GM12878 (cell line): ENCODE results near the gene PARD6B. TPM values are rescaled to one million over a fixed set of nuclear protein-coding genes. Genes with fewer than 3 reads are reported as not detected.

Experiments used
- ASH2L ChIP-seq: fragments of 300-600, 200-600 bp; sonication (generic); IDR thresholded peaks from 2 replicates; pipeline ENCODE4 v1.6.1; 2017; ENCODE audit warnings: low read depth, mild to moderate bottlenecking, borderline replicate concordance
- ATF3 ChIP-seq: IDR thresholded peaks from 2 replicates; pipeline ENCODE4 v1.6.1; 2011; ENCODE audit warnings: low read depth, mild to moderate bottlenecking, low read length, moderate library complexity, borderline replicate concordance; ENCODE audit errors: extremely low read depth
- CBFB ChIP-seq: IDR thresholded peaks from 2 replicates; pipeline ENCODE4 v1.6.1; 2016; ENCODE audit warnings: antibody characterized with exemption, low read depth
- CHD1 ChIP-seq: IDR thresholded peaks from 2 replicates; pipeline ENCODE4 v1.6.1; 2012; ENCODE audit warnings: low read depth, low read length, improper control_type of control experiment
- CUX1 ChIP-seq: IDR thresholded peaks from 2 replicates; pipeline ENCODE4 v1.6.1; 2012; ENCODE audit warnings: improper control_type of control experiment, low read depth, low read length; ENCODE audit not compliant: insufficient replicate concordance
- GABPA ChIP-seq: IDR thresholded peaks from 2 replicates; pipeline ENCODE4 v1.6.1; 2014; ENCODE audit warnings: antibody characterized with exemption, low read depth, mild to moderate bottlenecking, inconsistent platforms
- GATAD2B ChIP-seq: fragments of 450-650 bp; conservative IDR thresholded peaks from 2 replicates; pipeline ENCODE4 v1.6.1; 2017; ENCODE audit warnings: low read depth, mild to moderate bottlenecking, moderate library complexity
- IKZF1 ChIP-seq: fragments of 450-650 bp; conservative IDR thresholded peaks from 2 replicates; pipeline ENCODE4 v1.6.1; 2017; ENCODE audit warnings: antibody characterized with exemption, mild to moderate bottlenecking
- IRF4 ChIP-seq: IDR thresholded peaks from 2 replicates; pipeline ENCODE4 v1.6.1; 2011; ENCODE audit warnings: low read depth, low read length
- NBN ChIP-seq: fragments of 450-650 bp; IDR thresholded peaks from 2 replicates; pipeline ENCODE4 v1.6.1; 2016
- PAX5 ChIP-seq: IDR thresholded peaks from 2 replicates; pipeline ENCODE4 v1.6.1; 2011; ENCODE audit warnings: low read depth, low read length, borderline replicate concordance
- PAX8 ChIP-seq: fragments of 450-650 bp; IDR thresholded peaks from 2 replicates; pipeline ENCODE4 v1.6.1; 2017; ENCODE audit warnings: mild to moderate bottlenecking, moderate library complexity
- POU2F2 ChIP-seq: IDR thresholded peaks from 3 replicates; pipeline ENCODE4 v1.6.1; 2011; ENCODE audit warnings: low read depth, mild to moderate bottlenecking, low read length, borderline replicate concordance
- RAD21 ChIP-seq: IDR thresholded peaks from 2 replicates; pipeline ENCODE4 v1.6.1; 2011; ENCODE audit warnings: mild to moderate bottlenecking, low read depth, low read length, moderate library complexity; ENCODE audit not compliant: insufficient read depth
- SKIL ChIP-seq: fragments of 450-650 bp; IDR thresholded peaks from 2 replicates; pipeline ENCODE4 v1.6.1; 2017; ENCODE audit warnings: mild to moderate bottlenecking, low read depth, inconsistent platforms; ENCODE audit not compliant: poor library complexity, severe bottlenecking
- SUPT20H ChIP-seq: IDR thresholded peaks from 2 replicates; pipeline ENCODE4 v1.6.1; 2011; ENCODE audit warnings: low read depth, mild to moderate bottlenecking, low read length, moderate library complexity, borderline replicate concordance; ENCODE audit not compliant: control insufficient read depth
- ZNF217 ChIP-seq: fragments of 450-650 bp; IDR thresholded peaks from 2 replicates; pipeline ENCODE4 v1.6.1; 2017; ENCODE audit warnings: antibody characterized with exemption, mild to moderate bottlenecking
- polyA plus RNA-seq, 11 experiments: library from polyadenylated mRNA; depleted of rRNA in 4 of 11; unstranded in 6 of 11; stranded (reverse) in 5 of 11; fragments of >200 nt; fragmentation: Nextera tagmentation in 4 of 11; fragmentation: Illumina TruSeq in 1 of 11; extraction: Ambion mirVana in 4 of 11; extraction: Trizol in 1 of 11; gene quantifications; 1 replicate in 1 of 11; 2 replicates in 10 of 11; pipeline versions ENCODE4 v1.2.1 to v1.2.3, GENCODE V29; 2011 to 2016; ENCODE audit warnings: inconsistent platforms in 2 of 11, missing spikeins in 2 of 11, low read depth in 1 of 11
- total RNA-seq, 4 experiments: library from RNA; depleted of rRNA in 3 of 4; stranded (reverse); fragments of >200 nt in 3 of 4; fragmentation: Illumina TruSeq in 1 of 4; extraction: Trizol in 1 of 4; gene quantifications; 2 replicates each; pipeline versions ENCODE4 v1.2.1 to v1.2.3, GENCODE V29; 2013 to 2021
- TF ChIP-seq, protein P1 (sequence below): fragments of 450-650 bp; IDR thresholded peaks from 2 replicates; pipeline ENCODE4 v1.6.1; 2016; ENCODE audit warnings: mild to moderate bottlenecking, moderate library complexity, borderline replicate concordance

PARD6B gene
- total and polyA plus RNA-seq, 10 of the 15 experiments (the other 5 are each of a cell fraction or from before 2014, with no cell fraction given), result 0.57 to 4.7 (median 2.0) TPM

GRCh38 chr20:50799890-50800550 is 68.6 kb downstream of the PARD6B start (continued):
- TF ChIP-seq CHD1, result no peak
- TF ChIP-seq CBFB, result no peak
- no peak for TF ChIP-seq SUPT20H
- 0 out of 2 replicates have a peak, but pooled peaks have one; percentile 8 for TF ChIP-seq ASH2L
- no peak for TF ChIP-seq IKZF1
- TF ChIP-seq IRF4, result 0 out of 2 replicates have a peak, but pooled peaks have one; percentile 43
- no peak for TF ChIP-seq GATAD2B
- TF ChIP-seq NBN, result 0 out of 2 replicates have a peak, but pooled peaks have one; percentile 18
- TF ChIP-seq, protein P1, sequence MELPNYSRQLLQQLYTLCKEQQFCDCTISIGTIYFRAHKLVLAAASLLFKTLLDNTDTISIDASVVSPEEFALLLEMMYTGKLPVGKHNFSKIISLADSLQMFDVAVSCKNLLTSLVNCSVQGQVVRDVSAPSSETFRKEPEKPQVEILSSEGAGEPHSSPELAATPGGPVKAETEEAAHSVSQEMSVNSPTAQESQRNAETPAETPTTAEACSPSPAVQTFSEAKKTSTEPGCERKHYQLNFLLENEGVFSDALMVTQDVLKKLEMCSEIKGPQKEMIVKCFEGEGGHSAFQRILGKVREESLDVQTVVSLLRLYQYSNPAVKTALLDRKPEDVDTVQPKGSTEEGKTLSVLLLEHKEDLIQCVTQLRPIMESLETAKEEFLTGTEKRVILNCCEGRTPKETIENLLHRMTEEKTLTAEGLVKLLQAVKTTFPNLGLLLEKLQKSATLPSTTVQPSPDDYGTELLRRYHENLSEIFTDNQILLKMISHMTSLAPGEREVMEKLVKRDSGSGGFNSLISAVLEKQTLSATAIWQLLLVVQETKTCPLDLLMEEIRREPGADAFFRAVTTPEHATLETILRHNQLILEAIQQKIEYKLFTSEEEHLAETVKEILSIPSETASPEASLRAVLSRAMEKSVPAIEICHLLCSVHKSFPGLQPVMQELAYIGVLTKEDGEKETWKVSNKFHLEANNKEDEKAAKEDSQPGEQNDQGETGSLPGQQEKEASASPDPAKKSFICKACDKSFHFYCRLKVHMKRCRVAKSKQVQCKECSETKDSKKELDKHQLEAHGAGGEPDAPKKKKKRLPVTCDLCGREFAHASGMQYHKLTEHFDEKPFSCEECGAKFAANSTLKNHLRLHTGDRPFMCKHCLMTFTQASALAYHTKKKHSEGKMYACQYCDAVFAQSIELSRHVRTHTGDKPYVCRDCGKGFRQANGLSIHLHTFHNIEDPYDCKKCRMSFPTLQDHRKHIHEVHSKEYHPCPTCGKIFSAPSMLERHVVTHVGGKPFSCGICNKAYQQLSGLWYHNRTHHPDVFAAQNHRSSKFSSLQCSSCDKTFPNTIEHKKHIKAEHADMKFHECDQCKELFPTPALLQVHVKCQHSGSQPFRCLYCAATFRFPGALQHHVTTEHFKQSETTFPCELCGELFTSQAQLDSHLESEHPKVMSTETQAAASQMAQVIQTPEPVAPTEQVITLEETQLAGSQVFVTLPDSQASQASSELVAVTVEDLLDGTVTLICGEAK, result no peak
- TF ChIP-seq PAX5, result peak; percentile 48; the same call in 1 of the 2 replicates
- 0 out of 2 replicates have a peak, but pooled peaks have one; percentile 19 for TF ChIP-seq ZNF217
- TF ChIP-seq CUX1, result no peak
- no peak for TF ChIP-seq GABPA
- TF ChIP-seq ATF3, result no peak
- no peak for TF ChIP-seq RAD21
- no peak for TF ChIP-seq POU2F2
- TF ChIP-seq PAX8, result no peak
- TF ChIP-seq SKIL, result no peak
